Activated effector memory CD4-positive, alpha-beta T cell treated with anti-CD3 and anti-CD28 coated beads, Interleukin-2, amount 50 U/mL, for 16 hours (primary cell): Measurements from ENCODE around the gene TDRD6.
"Not testable (repeated sequence)": the region's sequence is repeated elsewhere in the genome, so short reads cannot be mapped to it uniquely, and the experiment has no call there.

Experiments
- DNase-seq: peaks from one replicate; pipeline ENCODE4 v3.0.0-alpha.2; 2020

Gene TDRD6

GRCh38 chr6:46744159-46744725, 56.6 kb downstream of the TDRD6 start:
- DNase-seq = not testable (repeated sequence)

DNA sequence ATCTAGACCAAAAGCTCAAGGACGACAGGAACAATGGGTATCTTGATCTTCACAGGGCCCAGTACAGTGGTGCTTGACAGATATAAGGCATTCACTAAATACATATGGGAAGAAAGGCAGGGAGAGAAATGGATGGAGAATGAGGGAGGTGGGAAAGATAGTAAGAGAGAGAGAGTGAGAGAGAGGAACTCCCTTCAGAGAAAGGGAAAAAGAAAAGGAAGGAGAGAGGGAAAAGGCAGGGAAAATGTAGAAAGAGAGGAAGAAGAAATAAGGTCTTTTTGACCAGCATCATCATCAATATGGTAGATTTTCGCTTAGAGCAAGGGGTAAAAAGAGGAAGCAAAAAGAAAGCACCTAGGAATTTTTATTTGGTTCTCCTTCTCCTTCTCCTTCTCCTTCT, 58.3 kb downstream of the TDRD6 start:
- DNase-seq = no peak

GRCh38 chr6:46746696-46747095, 59.0 kb downstream of the TDRD6 start, which contains the start of gene ANKRD66:
Gene ANKRD66, plus strand, starts transcription at chr6:46746933. Its CDS starts 5,016 bp downstream, at chr6:46751949.
- DNase-seq = no peak

- no peak for DNase-seq
Observed at GRCh38 chr6:46748940-46749503, 61.3 kb downstream of the TDRD6 start.

DNA sequence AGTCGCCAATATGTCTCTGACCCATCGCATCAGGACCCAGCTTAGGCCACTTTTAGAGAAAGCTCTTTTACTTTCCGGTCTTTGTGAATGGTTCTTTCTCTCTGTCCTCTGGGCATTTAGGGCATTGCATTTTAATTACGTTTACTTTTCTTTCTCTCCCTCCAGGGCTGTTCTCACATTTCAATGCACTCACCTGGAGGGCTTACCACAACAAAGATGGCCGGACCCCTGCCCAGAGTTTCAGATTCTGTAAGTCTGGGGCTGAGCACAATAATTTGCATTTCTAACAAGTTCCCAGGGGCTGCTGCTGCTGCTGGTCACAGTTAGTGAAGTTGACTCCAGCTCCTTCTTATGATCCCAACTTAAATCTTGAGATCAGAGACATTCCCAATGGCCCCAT, 62.0 kb downstream of the TDRD6 start:
- no peak for DNase-seq

DNA sequence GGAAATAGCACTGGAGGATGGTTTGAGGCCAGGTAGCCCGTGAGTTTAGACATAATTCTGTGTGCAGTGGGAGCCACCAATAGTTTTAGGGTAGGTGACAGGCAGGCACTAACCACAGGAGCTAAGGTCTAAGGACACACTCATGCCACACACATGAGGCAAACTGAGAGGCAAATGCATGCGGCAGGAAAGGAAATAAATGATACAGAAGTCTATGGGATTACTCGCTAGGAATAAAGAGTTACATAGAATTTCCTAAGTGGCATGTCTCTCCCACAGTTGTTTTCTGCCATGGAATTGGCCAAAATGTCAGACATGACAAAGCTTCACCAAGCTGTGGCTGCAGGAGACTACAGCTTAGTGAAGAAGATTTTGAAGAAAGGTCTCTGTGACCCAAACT, 64.0 kb downstream of the TDRD6 start:
- no peak for DNase-seq
